CD4-positive, CD25-positive, alpha-beta regulatory T cell (primary cell): ENCODE data around the gene RPS15. TPM values are rescaled to one million over a fixed set of nuclear protein-coding genes. Genes with fewer than 3 reads are reported as not detected.

Experiments used
- ATAC-seq, 2 donors: fragments of 150-1000 bp; cut with Tn5 transposase; one replicate each; pipeline ENCODE4 v1.10.0; 2021; ENCODE audit warnings: low read depth in 2 of 2, moderate number of reproducible peaks in 2 of 2, moderate library complexity in 1 of 2
- DNase-seq, 3 donors: peaks; one replicate each; pipeline versions ENCODE4 v3.0.0 to v3.0.0-alpha.2; 2012 to 2022; ENCODE audit warnings: mixed read lengths in 1 of 3
- H3K27ac ChIP-seq: one replicate; pipeline ENCODE4 v1.7.0; 2013; ENCODE audit warnings: mild to moderate bottlenecking, low read length; ENCODE audit not compliant: insufficient read depth, poor library complexity, severe bottlenecking
- H3K27me3 ChIP-seq: one replicate; pipeline ENCODE4 v1.7.0; 2013; ENCODE audit warnings: low read length; ENCODE audit not compliant: control insufficient read depth, insufficient read depth
- H3K36me3 ChIP-seq: one replicate; pipeline ENCODE4 v1.7.0; 2013; ENCODE audit warnings: mild to moderate bottlenecking, low read length, moderate library complexity; ENCODE audit not compliant: control insufficient read depth, insufficient read depth
- H3K4me1 ChIP-seq: 2 replicates; pipeline ENCODE4 v1.7.0; 2013; ENCODE audit warnings: mild to moderate bottlenecking, low read length; ENCODE audit not compliant: insufficient read depth, control insufficient read depth, poor library complexity, severe bottlenecking
- H3K4me3 ChIP-seq: one replicate; pipeline ENCODE4 v1.7.0; 2013; ENCODE audit warnings: low read depth, mild to moderate bottlenecking, low read length, moderate library complexity
- H3K9me3 ChIP-seq, 2 experiments: 1 replicate in 1 of 2; 2 replicates in 1 of 2; pipeline ENCODE4 v1.7.0; 2013; ENCODE audit warnings: low read length in 2 of 2, mild to moderate bottlenecking in 1 of 2, moderate library complexity in 1 of 2; ENCODE audit not compliant: control insufficient read depth in 2 of 2
- H3K27ac Mint-ChIP-seq, 3 donors: one replicate each; pipeline ENCODE4 v1.8.0; 2020 to 2022; ENCODE audit warnings: mild to moderate bottlenecking in 3 of 3, mixed read lengths in 3 of 3, moderate library complexity in 2 of 3
- H3K27me3 Mint-ChIP-seq: one replicate; pipeline ENCODE4 v1.8.0; 2022; ENCODE audit warnings: mild to moderate bottlenecking, mixed read lengths
- H3K36me3 Mint-ChIP-seq: one replicate; pipeline ENCODE4 v1.8.0; 2020; ENCODE audit warnings: mixed read lengths
- H3K4me1 Mint-ChIP-seq, 4 donors: one replicate each; pipeline ENCODE4 v1.8.0; 2020 to 2022; ENCODE audit warnings: mixed read lengths in 4 of 4, mild to moderate bottlenecking in 1 of 4
- H3K4me3 Mint-ChIP-seq, 4 donors: one replicate each; pipeline ENCODE4 v1.8.0; 2020 to 2022; ENCODE audit warnings: mild to moderate bottlenecking in 4 of 4, mixed read lengths in 4 of 4, moderate library complexity in 3 of 4
- H3K9me3 Mint-ChIP-seq, 7 donors: one replicate each; pipeline ENCODE4 v1.8.0; 2020 to 2022; ENCODE audit warnings: mixed read lengths in 7 of 7, mild to moderate bottlenecking in 3 of 7, moderate library complexity in 2 of 7
- polyA plus RNA-seq, 4 donors: library from polyadenylated mRNA; unstranded; fragments of 300-500 nt; fragmentation: Illumina TruSeq; gene quantifications; one replicate each; pipeline ENCODE4 v1.2.3, GENCODE V29; 2021
- total RNA-seq: library from RNA; stranded (reverse); gene quantifications from one replicate; pipeline ENCODE4 v1.2.3, GENCODE V29; 2022

The RPS15 gene
- total and polyA plus RNA-seq, 5 donors from 2014 or later = 1,352 to 3,453 (median 2,915) TPM

GRCh38 chr19:1468821-1469254 lies 30.6 kb downstream of the RPS15 start:
- Histone ChIP-seq H3K9me3 (no peaks in the 10 kb centered on the region), H3K36me3 (no peaks in the 10 kb centered on the region), H3K27ac (no peak overlapping the region), H3K4me3 (no peak overlapping the region), H3K27me3 (no peaks in the 10 kb centered on the region), H3K4me1 (peaks cover 56% of the 10 kb centered on the region)
- Mint-ChIP-seq H3K27me3 (peaks cover 5% of the 10 kb centered on the region), H3K4me1 (peaks cover 0 to 21% (median 1%) of the 10 kb centered on the region in 4 donors), H3K9me3 (peaks cover 0 to 2% (median 0%) of the 10 kb centered on the region in 7 donors), H3K36me3 (no peaks in the 10 kb centered on the region), H3K27ac (no peak overlapping the region), H3K4me3 (peak overlapping the region in 3 of 4 donors; percentile 21 to 68 (median 26))
- ATAC-seq (no peak), DNase-seq (peak in 1 of 3 donors; percentile 29)

- Histone ChIP-seq H3K4me3 (no peak overlapping the region), H3K36me3 (no peaks in the 10 kb centered on the region), H3K27me3 (no peaks in the 10 kb centered on the region), H3K4me1 (peaks cover 56% of the 10 kb centered on the region), H3K9me3 (no peaks in the 10 kb centered on the region), H3K27ac (no peak overlapping the region)
- peaks cover under 1% of the 10 kb centered on the region for H3K27me3 Mint-ChIP-seq
- H3K4me3 Mint-ChIP-seq = peak overlapping the region in 1 of 4 donors; percentile 86
- H3K27ac Mint-ChIP-seq = no peak overlapping the region
- H3K4me1 Mint-ChIP-seq = peaks cover 0 to 22% (median 1%) of the 10 kb centered on the region in 4 donors
- peak in 1 of 3 donors; percentile 54 for DNase-seq
- peak; percentile 22 to 27 for ATAC-seq
- H3K36me3 Mint-ChIP-seq = no peaks in the 10 kb centered on the region
- H3K9me3 Mint-ChIP-seq = peaks cover 0 to 2% (median 0%) of the 10 kb centered on the region in 7 donors
Measured at GRCh38 chr19:1469255-1470054, 31.3 kb downstream of the RPS15 start.

- Mint-ChIP-seq H3K4me3 (peak overlapping the region; percentile 83 to 89 (median 84)), H3K4me1 (peaks cover 0 to 23% (median 1%) of the 10 kb centered on the region in 4 donors), H3K36me3 (no peaks in the 10 kb centered on the region), H3K9me3 (peaks cover 0 to 2% (median 0%) of the 10 kb centered on the region in 7 donors), H3K27ac (peak overlapping the region in 1 of 3 donors; percentile 36), H3K27me3 (no peaks in the 10 kb centered on the region)
- no peaks in the 10 kb centered on the region for H3K36me3 ChIP-seq
- no peak overlapping the region for H3K27ac ChIP-seq
- DNase-seq (no peak), ATAC-seq (no peak)
- no peak overlapping the region for H3K4me3 ChIP-seq
- peaks cover 56% of the 10 kb centered on the region for H3K4me1 ChIP-seq
- no peaks in the 10 kb centered on the region for H3K9me3 ChIP-seq
- no peaks in the 10 kb centered on the region for H3K27me3 ChIP-seq
Measured at GRCh38 chr19:1470055-1470304, 31.8 kb downstream of the RPS15 start.

GRCh38 chr19:1470305-1471009 lies 32.3 kb downstream of the RPS15 start:
- no peaks in the 10 kb centered on the region for H3K36me3 ChIP-seq
- peak; percentile 67 to 88 (median 73) for DNase-seq
- Mint-ChIP-seq H3K9me3 (peaks cover 0 to 2% (median 0%) of the 10 kb centered on the region in 7 donors), H3K36me3 (no peaks in the 10 kb centered on the region), H3K27me3 (no peaks in the 10 kb centered on the region), H3K4me1 (peaks cover 0 to 23% (median 1%) of the 10 kb centered on the region in 4 donors), H3K27ac (peak overlapping the region in 1 of 3 donors; percentile 36), H3K4me3 (peak overlapping the region; percentile 83 to 89 (median 84))
- peak; percentile 67 to 73 for ATAC-seq
- H3K27ac ChIP-seq = no peak overlapping the region
- peaks cover 56% of the 10 kb centered on the region for H3K4me1 ChIP-seq
- H3K9me3 ChIP-seq = no peaks in the 10 kb centered on the region
- no peaks in the 10 kb centered on the region for H3K27me3 ChIP-seq
- peak overlapping the region; percentile 32 for H3K4me3 ChIP-seq

GRCh38 chr19:1471010-1471514 lies 32.9 kb downstream of the RPS15 start:
- peak in 1 of 3 donors; percentile 39 for DNase-seq
- Histone ChIP-seq H3K36me3 (no peaks in the 10 kb centered on the region), H3K4me3 (peak overlapping the region; percentile 32), H3K27ac (no peak overlapping the region), H3K4me1 (peaks cover 51% of the 10 kb centered on the region), H3K27me3 (no peaks in the 10 kb centered on the region), H3K9me3 (no peaks in the 10 kb centered on the region)
- ATAC-seq = peak; percentile 15 to 18
- Mint-ChIP-seq H3K36me3 (no peaks in the 10 kb centered on the region), H3K27ac (no peak overlapping the region), H3K27me3 (no peaks in the 10 kb centered on the region), H3K4me3 (peak overlapping the region; percentile 80 to 86 (median 83)), H3K4me1 (peaks cover 0 to 23% (median 1%) of the 10 kb centered on the region in 4 donors), H3K9me3 (peaks cover 0 to 2% (median 0%) of the 10 kb centered on the region in 7 donors)

- Mint-ChIP-seq H3K27me3 (no peaks in the 10 kb centered on the region), H3K4me1 (peaks cover 0 to 27% (median 1%) of the 10 kb centered on the region in 4 donors), H3K4me3 (peak overlapping the region; percentile 83 to 86 (median 84)), H3K36me3 (no peaks in the 10 kb centered on the region), H3K9me3 (peaks cover 0 to 2% (median 0%) of the 10 kb centered on the region in 7 donors), H3K27ac (no peak overlapping the region)
- ATAC-seq = peak; percentile 8 to 19
- H3K27me3 ChIP-seq = no peaks in the 10 kb centered on the region
- H3K9me3 ChIP-seq = no peaks in the 10 kb centered on the region
- no peak overlapping the region for H3K27ac ChIP-seq
- peak overlapping the region; percentile 32 for H3K4me3 ChIP-seq
- H3K36me3 ChIP-seq = peaks cover 5% of the 10 kb centered on the region
- DNase-seq = peak in 2 of 3 donors; percentile 39 to 41
- peaks cover 45% of the 10 kb centered on the region for H3K4me1 ChIP-seq
Measured at GRCh38 chr19:1471515-1472160, 33.4 kb downstream of the RPS15 start.
